GM19395 (cell line): ENCODE measurements around the gene SKA2.
A peak's percentile ranks its signal among the peaks of the same experiment; 100 is the strongest.
"Not testable (repeated sequence)": the region's sequence is repeated elsewhere in the genome, so short reads cannot be mapped to it uniquely, and the experiment has no call there.

ENCODE experiments used
- ATAC-seq: cut with Tn5 transposase; IDR thresholded peaks from one replicate; pipeline ENCODE4 v1.9.1; 2021; ENCODE audit warnings: mild to moderate bottlenecking, moderate library complexity; ENCODE audit not compliant: unreplicated experiment

The SKA2 gene, protein sequence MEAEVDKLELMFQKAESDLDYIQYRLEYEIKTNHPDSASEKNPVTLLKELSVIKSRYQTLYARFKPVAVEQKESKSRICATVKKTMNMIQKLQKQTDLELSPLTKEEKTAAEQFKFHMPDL

DNA sequence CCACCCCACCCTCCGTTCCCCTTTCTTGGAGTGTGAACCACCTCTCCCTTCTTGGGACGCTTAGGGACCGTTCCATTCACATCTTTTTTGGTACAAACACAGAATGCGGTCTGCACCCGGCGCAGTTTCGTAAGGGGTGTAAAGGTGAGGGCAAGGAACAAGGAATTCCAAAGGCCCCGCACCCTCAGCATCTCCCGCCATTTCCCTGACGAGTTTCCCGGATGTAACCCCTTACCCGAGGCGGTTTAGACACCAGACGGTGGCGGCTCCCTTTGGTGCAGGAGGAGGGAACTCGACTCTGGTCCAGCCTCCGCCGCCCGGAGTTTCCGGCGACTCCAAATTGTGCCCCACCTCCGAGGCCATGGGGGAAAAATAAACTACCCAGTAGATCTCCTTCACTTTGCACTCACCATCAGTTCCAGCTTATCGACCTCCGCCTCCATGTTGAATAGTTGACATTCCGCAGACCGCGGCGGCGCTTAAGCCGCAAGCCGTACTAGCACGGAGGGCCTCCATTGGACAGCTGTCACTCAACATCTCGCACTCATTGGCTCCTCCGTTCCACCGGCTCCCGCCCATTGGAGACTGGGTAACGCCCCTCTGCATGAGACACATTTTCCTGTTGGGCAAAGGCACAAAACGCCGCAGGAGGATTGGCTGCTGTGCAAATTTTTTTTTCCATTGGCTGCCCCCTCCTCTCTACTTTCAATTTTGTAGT is at the start of gene SKA2:
SKA2 (minus strand) TSS at position 466 of the 718 bp plus-strand sequence; CDS start at position 443, 23 bp downstream.
- peak; percentile 83 for ATAC-seq

- no peak for ATAC-seq
Measured at GRCh38 chr17:59202320-59202719, 47.3 kb upstream of the SKA2 start.

- ATAC-seq = no peak
Measured at GRCh38 chr17:59199398-59199797, 44.4 kb upstream of the SKA2 start.

GRCh38 chr17:59193336-59193862 is 38.4 kb upstream of the SKA2 start:
- no peak for ATAC-seq

- ATAC-seq = no peak
Measured at GRCh38 chr17:59190806-59191205, 35.8 kb upstream of the SKA2 start.

DNA sequence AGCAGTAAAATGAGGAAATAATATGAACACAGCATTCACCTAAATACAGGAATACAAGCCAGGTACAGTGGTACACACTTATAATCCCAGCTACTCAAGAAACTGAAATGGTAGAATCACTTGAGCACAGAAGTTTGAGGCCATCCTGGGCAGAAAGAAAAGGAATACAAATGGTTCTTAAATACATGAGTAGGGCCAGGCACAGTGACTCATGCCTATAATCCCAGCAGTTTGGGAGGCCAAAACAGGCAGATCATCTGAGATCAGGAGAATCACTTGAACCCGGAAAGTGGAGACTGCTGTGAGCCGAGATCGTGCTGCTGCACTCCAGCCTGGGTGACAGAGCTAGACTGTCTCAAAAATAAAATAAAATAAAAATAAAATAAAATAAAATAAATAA is 31.9 kb upstream of the SKA2 start:
- no peak for ATAC-seq

GRCh38 chr17:59185997-59186396 is 31.0 kb upstream of the SKA2 start:
- ATAC-seq = no peak

GRCh38 chr17:59181481-59181880 is 26.5 kb upstream of the SKA2 start:
- no peak for ATAC-seq

- no peak for ATAC-seq
Measured at GRCh38 chr17:59180626-59181025, 25.6 kb upstream of the SKA2 start.

GRCh38 chr17:59179601-59180000 is 24.6 kb upstream of the SKA2 start:
- not testable (repeated sequence) for ATAC-seq

- ATAC-seq = no peak
Measured at GRCh38 chr17:59178266-59178985, 23.4 kb upstream of the SKA2 start.

- no peak for ATAC-seq
Measured at GRCh38 chr17:59175076-59175475, 20.1 kb upstream of the SKA2 start.

- ATAC-seq = no peak
Measured at GRCh38 chr17:59174671-59175070, 19.7 kb upstream of the SKA2 start.

DNA sequence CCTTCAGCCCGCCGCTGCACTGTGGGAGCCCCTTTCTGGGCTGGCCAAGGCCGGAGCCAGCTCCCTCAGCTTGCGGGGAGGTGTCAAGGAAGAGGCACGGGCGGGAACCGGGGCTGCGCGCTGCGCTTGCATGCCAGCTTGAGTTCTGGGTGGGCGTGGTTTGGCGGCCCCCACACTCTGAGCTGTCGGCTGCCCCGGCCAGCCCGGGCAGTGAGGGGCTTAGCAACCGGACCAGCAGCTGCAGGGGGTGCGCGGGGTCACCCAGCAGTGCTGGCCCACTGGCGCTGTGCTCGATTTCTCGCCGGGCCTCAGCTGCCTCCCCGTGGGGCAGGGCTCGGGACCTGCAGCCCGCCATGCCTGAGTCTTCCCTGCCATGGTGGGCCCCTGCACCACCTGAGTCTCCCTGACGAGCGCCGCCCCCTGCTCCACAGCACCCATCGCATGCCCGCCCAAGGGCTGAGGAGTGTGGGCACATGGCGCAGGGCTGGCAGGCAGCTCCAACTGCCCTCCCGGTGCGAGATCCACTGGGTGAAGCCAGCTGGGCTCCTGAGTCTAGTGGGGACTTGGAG is 17.5 kb upstream of the SKA2 start:
- ATAC-seq = no peak

GRCh38 chr17:59167571-59168001 is 12.6 kb upstream of the SKA2 start:
- ATAC-seq = no peak

- no peak for ATAC-seq
Measured at GRCh38 chr17:59165933-59166342, 11.0 kb upstream of the SKA2 start.

GRCh38 chr17:59161477-59161876 is 6.5 kb upstream of the SKA2 start:
- no peak for ATAC-seq

GRCh38 chr17:59160157-59161025 is 5.4 kb upstream of the SKA2 start:
- no peak for ATAC-seq

DNA sequence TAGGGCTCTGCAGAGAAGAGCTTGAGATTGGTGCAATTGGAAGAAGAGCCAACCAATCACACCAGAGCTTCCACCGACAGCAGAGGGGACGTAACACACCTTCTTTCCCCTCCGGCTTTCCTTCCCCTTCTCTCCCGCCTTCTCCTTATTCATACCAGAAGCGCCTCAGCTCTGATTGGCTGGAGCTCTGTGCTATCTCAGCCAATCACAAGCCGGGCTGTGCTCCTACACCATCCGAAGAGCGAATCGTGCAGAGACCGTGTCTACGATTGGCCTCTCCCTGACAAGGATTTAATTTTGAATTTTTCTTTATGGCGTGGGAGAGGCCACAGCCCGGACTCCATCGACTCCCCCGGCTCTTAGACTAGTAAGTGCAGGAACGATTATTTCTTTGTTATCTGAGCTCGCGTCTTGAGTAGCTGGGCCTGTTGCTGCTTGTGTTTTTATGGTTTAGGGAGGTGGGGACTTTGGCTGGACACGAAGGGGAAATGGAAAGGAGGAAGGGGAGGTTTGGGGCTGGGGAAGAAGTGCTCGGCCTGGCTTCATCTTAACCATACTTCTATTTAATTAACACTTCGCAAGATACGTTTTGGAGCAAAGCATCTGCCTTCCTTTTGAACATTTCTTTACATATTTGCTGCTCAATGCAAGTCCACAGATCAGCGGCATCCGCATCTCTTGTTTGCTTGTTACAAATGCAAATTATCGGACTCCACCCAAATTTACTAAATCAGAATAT is 622 bp upstream of the SKA2 start, which contains the start of gene PRR11:
PRR11 (plus strand) TSS at position 308 of the 739 bp plus-strand sequence. CDS start 14,007 bp downstream, outside the sequence.
- peak; percentile 92 for ATAC-seq

DNA sequence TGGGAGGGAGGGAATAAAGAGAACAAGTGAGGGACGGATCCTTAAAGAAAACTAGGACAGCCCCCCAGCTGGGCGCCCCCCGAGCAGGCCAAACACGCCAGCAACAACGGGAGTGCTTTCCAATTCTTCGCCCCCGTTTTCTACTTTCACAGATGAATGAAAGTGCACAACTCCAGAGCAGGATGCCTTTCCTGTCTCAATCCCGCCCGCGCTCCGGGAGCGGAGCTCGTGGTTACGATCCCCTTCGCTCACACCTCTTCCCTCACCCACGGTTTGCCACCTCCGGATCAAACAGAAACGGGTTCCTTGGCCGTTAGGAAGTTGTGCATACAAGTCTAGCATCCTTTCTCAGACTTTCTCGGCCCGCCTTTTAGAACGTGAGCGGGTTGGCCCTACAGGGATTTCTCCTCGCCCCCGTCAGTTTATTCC is 680 bp downstream of the SKA2 start:
- no peak for ATAC-seq
